NCI-H1048 (cell line): ENCODE results near the gene MEF2A.
A peak's percentile ranks its signal among the peaks of the same experiment; 100 is the strongest.
"Not testable (repeated sequence)": the region's sequence is repeated elsewhere in the genome, so short reads cannot be mapped to it uniquely, and the experiment has no call there.

Experiments used
- DNase-seq: peaks from one replicate; lab custom pipeline; 2025; lab: John Stamatoyannopoulos, UW

MEF2A gene

DNA sequence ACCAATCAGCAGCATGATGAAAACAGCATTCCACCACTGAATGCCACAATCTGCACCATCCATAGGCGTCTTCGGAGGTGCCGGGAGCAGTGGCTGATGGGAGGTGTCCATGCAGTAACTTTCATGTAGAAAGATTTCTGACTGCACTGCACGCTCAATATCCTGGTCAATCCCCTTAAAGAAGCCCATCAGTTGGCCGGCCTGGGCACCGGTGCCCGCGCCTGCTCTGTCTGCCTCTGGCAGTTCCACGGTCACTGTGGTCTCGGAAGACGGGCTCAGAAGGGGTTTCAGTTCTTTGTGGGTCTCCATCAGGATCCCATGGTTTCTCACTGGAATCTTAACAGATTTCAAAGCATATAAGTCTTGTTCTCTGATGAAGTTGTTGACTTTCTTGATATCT lies 163.5 kb downstream of the MEF2A start:
- no peak for DNase-seq

DNA sequence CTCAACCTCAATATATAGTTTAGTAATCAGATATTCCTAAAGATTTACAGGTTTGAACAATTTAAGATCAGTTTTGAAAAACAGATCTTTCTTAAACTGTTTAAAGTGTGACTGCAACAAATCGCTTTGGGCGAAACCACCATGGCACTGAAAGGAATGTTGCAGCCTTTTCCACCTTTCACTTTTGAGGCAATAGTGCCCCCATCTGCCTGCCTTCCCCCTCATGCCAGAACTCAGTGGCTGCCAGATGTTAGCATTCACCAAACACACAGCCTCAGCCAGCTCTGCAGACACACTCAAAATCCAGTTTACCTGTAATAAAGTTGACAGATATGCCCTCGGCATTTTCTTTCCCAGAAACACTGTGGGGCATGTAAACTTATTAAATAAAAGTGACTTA lies 164.1 kb downstream of the MEF2A start:
- DNase-seq: no peak

DNA sequence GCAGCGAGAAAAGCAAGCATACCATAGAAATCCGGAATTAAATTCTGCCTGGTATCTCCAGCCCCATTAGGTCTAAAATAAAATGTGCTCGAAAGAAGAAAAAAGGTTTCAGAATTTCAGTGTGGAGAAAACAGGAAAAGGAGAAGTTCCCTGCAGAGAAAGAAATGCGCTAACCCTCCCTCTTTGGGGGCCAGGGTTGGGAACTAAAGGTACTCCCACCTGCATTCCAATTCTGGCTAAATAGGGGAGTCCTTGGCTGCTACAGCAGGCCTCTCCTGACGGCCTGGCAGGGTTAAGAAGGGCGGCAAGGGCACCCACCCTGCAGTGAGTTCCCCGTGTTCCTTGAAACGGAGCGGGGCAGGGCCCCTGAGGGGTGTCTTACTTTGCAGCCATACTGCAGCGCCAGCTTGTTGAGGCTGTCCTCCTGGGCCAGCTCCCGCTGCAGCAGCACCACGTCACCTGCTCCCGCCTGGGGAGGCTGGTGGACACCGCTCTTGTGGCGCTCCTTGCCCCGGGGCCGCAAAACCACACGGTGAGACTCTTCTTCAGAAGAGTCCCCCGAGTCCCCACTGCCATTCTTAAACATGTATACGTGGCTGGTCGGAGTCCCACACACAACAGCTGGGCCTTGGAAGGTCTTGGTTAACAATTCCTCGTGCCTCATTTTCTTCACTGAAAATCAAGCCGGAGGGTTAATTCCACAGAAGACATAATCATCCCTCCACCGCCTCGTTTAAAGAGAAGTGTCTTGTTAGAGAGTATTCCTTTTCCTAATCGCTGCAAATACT lies 165.7 kb downstream of the MEF2A start:
- DNase-seq: no peak

DNA sequence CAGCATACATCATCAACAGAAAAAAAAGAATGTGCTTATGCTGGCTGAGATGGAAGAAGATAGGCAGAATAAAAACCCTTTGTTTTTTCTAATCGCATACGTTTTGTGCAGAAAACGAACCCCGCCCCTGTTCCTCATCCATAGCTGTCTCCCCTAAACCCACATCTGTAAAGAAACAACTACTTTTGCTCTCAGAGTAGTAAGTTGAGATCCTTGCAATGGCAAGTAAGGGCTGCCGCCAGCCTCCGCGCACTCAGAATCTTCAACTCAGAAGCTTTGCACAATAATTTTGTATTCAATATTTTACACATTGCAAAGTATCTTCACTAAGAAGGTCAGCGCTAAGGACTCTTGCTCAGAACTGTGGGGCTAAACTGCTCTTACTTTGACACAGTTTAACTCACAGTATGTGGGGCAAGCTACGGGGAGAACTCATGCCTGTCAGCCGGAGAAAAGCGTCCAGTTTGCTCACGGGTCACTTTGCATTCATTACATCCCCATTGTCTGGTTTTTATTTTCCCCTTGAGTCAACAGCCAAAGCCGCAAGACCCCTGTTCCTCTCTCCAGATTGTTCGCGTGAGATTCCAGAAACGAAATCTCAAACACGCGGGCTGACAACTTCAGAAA lies 166.5 kb downstream of the MEF2A start:
- no peak for DNase-seq

DNA sequence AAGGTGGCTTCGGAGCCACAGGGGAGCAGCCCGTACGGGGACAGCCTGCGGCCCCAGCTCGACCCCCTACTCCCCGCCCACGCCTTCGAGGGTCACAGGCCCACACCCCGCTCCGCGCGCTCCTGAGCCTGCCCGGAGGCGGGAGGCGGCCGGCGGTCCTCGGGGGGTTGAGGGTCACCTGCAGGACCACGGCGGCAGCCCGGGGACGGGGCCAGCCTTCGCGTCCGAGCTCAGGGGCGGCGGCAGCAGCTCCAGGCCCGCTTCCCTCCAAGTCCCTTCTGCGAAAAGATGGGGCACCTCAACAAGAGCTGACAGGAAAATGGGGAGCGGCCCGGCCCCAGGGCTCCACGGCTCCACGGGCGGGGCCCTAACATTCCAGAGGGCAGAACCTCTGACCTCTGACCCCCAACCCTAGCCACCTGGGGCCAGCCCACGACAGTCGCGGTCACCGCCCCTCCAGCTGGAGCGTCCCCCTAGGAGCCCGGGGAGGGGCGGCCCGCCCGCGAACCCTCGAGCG lies 167.0 kb downstream of the MEF2A start:
- no peak for DNase-seq

DNA sequence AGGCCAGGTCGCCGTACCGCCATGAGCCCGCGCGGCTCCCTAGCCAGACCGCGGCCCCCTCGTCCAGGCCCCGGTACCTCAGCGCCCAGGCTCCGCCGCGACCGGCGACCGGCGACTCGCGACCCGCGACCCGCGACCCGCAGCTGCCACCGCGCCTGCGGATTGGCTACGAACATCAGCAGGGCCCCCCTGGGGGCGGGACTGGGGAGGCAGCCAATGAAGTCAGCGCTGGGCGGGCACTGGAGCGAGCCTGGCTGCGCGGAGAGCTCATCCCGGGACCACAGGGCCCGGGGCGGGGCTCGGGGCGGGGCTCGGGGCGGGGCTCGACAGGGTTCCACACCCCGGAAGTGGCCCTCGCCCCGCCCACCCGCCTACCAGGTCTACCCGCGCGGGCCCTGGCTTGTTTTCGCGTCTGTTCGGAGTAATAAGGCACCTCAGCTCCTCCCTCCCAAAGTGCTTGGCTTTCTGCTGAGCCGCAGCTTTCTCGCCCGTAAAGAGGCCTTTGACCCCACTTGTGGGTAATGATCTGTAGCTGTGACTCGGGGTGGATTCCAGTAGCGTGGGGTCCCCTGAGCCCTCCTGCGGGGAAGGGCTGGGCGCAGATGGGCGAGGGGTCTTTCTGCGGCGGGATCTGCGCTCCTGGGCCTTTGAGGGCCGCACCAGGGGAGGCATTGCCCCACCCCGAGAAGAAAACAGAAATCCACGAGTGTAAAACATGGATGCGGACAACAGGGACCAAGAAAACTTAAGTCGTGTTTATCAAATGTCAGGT lies 167.7 kb downstream of the MEF2A start, which contains the start of gene LYSMD4:
LYSMD4 (minus strand) TSS at position 170 of the 772 bp plus-strand sequence. CDS start 1,438 bp downstream, outside the sequence.
- peak; percentile 83 for DNase-seq

DNA sequence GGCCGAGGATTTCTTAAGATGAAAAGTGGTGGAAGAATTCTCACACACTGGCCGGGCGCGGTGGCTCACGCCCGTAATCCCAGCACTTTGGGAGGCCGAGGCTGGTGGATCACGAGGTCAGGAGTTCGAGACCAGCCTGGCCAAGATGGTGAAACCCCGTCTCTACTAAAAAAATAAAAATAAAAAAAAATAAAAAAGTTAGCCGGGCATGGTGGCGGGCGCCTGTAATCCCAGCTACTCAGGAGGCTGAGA lies 168.2 kb downstream of the MEF2A start:
- not testable (repeated sequence) for DNase-seq

DNA sequence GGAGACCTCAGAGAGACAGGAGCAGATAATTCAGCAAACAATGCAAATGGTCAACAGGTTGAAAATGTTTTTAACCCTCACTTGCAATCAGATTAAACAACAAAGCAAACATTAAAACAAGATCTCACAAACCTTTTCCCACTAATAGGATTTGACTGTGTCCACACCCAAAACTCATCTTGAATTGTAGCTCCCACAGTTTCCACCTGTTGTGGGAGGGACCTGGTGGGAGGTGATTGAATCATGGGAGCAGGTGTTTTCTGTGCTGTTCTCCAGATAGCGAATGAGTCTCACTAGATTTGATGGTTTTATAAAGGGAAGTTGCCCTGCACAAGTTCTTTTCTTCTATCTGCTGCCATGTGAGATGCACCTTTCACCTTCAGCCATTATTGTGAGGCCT lies 168.8 kb downstream of the MEF2A start:
- no peak for DNase-seq

DNA sequence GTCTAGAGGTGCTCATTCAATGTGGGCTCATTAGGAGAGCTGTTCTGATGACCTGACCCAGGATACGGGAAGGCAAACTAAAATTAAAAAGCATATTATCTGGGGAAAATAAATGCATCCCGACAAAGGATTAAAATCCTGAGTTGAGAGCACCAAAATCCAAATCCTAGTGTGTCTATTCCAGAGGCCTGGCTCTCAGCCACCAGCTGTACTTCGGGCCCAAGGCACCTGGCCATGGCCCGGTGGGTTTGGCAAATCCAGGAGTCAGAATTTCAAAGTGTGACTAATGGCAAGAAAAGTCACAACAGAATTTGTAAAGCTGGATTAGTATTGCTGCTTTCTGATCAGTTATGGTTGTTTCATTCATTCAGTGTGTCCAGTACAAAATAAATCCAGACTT lies 170.1 kb downstream of the MEF2A start:
- no peak for DNase-seq

DNA sequence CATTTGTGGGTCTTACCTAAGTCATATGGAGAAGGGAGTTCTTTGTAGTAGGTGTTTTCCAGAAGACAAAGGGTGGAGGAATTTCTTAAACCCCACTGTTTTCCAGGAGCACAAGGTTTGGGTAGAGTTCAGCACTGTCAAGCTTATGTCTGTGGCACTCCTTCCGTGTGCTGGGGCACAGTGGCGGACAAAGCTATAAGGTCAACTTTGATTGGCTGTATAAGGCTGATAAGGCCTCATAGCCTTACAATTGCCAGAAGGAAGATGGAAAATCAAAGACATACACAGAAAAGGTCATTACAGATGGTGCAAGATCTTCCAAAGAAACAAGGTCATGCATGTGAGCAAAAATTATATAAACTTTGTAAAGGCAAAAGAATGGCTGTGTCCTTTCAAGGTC lies 170.9 kb downstream of the MEF2A start:
- no peak for DNase-seq

DNA sequence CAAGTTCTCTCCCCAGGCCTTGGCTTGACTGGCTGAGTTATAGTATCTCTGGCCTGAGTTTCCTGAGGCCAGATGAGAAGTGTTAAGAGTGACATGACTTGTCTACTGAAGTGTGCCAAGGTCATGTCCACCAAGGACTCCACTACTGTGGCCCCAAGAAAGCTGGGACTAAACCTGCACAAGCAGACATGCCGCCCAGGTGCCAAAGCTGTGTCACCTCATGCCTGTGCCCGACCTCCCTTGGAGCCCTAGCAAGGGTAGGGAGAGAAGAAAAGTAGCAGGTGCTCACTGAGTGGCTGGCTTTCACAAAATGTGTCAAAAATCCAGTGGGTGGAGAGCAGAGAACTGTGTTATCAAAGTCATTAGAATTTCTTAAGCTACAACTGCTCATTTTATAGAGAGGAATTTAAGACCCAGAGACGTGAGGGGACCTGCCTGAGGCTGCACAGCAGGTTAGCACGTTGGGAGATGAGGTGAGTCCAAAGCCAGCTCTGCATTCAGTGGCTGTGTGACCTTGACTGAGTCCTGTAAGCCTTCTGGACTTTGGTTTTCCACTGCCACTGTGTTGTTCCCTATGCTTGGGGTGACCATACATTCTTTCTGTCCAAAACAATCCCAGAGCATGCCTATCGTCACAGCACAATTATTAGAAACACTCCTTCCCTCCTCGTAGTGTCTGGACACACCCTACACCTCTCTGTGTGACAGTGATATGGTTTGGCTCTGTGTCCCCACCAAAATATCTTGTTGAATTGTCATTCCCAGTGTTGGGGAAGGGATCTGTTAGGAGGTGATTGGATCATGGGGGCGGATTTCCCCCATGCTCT lies 172.4 kb downstream of the MEF2A start:
- no peak for DNase-seq

DNA sequence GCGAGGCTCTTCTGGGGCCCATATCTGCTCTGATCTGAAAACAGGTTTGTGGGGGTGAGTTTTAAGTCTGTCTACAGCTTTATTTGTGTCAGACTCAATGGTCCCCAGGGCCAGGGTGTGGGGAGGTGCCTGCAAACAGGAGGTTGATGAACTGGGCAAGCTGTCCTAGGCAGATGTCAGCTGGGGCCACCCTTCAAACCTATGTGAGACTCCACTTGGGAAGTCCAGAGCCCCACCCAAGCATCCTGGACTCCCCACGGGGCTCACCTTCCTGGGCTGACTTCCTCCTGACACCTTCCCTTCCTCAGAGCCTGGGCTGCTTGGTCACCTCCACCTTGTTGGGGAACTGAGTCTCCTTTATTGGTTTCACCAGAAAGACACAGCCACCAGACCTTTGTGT lies 176.1 kb downstream of the MEF2A start:
- no peak for DNase-seq

DNA sequence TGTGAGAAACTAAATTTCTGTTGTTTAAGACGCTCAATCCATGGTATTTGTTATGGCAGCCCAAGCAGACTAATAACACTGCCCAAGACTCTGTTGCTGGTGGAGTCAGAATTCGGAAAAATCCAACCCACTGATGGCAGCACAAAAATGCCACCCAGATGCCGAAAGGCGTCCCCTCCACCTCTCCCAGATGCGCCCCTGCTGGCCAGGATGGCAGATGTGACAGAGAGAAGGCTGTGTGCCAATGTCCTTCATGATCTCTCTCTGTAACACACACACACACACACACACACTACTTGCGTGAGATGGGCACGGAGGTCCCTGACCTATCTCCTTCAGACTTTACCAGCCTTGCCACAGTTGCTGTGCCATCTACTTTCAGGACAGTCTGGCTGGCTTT lies 178.4 kb downstream of the MEF2A start:
- DNase-seq: no peak

DNA sequence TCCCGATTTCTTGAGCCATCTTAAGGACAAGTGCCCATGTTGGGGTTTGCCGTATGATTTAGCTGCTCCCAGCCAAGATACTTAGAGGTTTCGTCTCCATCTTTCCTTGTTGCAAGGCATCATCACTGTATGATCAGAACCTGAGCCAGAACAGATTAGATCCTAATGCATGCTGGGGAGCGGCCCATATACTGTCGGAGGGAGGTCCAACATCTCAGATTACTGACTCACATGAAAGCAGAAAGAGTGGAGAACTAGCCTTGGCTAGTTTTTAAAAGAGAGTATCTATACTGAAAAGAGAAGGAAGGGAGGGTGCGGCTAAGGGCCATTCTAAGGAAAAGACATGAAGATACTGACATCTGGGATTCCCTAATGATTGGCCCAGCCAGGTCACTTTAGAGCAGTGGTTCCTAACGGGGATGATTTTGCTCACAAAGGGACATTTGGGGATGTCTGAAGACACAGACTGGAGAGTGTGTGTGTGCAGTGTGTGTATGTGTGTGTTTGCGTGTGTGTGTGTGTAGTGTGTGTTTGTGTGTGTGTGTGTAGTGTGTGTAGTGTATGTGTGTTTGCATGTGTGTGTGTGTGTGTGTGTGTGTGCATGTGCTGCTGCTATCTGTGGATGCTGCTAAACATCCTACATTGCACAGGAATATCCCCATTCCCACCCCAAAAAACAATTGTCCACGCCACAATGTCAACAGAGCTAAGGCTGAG lies 179.7 kb downstream of the MEF2A start:
- no peak for DNase-seq

DNA sequence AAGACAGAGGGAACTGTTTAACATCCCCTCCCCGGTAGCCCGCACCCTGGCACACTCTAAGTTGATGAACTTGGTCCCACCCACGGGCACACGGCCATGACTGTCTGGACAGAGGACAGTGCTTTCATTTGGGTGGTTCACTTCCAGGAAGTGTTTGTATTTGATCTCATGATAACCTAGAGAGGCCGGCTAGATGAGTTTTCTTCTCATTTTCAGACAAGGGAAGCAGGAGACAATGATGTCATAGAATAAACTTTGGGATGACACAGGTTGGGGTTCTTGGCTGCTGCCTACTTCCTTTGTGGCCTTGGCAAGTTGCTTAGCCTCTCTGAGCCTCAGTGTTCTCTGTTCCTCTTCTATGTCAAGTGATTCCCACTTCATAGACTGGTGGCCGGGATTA lies 183.6 kb downstream of the MEF2A start:
- no peak for DNase-seq

DNA sequence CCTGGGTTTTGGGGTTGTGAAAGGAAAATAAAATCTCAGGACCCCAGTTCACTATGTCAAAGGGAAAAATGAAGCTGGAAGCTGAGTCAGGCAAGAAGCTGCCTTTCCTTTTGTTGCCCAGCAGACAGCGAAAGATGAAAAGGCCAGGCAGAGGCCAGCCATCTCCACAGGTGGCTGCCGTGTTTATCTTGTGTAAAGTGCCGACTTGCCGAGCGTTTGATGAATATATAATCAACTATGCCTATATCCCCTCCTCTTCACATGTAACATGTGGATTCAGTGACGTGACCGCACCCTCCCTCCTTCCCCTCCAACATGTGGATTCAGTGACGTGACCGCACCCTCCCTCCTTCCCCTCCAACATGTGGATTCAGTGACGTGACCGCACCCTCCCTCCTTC lies 184.5 kb downstream of the MEF2A start:
- DNase-seq: not testable (repeated sequence)

DNA sequence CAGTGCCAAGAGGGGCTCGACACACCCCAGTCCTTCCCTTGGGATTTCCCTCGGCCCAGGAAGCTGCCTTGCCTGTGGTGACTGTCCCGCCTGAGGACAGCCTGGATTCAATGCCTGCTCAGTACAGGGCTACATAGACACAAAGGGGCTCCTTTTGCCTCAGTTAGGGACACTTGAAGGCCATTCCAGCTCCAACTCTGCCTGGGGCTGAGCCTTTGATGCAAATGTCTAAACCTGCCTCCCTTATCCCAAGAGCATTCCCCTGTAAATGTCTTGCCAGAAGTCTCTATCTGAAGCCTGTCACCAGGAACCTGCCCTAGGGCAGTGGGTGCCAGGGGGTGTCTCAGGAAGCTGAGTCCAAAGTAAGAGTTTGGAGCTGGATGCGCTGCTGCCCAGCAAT lies 186.8 kb downstream of the MEF2A start:
- no peak for DNase-seq

DNA sequence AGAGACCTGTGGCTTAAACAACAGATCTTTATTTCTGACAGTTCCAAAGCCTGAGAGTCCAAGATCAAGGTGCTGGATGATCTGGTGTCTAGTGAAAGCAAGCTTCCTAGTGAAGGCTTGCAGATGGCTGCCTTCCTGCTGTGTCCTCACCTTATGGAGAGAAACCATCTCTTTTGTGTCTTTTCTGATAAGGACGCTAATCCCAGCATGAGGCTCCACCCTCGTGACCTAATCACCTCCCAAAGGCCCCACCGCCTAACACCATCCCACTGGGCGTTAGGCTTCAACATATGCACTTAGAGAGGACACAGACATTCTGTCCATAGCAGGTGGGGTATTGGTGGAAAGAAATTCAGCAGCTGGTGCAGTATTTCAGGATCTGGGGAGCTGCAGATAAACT lies 187.3 kb downstream of the MEF2A start:
- DNase-seq: no peak

DNA sequence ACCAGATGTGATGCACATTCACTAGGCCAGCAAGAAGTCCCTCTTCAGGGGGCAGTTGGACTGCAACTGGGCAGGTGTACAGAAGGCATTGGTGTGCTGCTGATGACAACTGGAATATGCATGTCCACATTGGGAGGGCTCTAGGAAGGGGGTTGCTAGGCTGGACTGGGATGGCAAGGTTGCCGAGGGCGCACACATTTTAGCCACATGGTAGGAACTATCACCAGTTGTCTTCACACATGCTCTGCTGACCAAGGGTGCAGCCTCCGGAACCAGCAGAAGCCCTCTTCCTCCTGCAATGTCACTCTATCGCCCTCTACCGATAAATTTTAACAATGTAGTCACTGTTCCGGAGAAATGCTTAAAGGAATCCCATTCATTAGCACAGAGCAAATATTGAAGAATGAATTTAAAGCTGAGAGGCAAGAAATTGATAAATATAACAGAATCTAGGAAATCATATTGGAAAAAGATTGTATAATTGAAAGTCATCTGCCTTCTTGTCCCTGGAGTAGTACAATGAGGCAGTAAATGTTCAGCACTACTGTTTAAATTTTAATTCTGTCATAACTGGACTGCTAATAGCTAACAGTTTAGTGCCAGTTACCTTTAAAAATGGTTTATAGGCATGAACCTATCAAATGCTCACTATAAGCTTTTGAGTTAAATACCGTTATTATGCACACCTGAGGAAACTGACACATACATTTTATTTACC lies 190.1 kb downstream of the MEF2A start:
- DNase-seq: peak; percentile 30

DNA sequence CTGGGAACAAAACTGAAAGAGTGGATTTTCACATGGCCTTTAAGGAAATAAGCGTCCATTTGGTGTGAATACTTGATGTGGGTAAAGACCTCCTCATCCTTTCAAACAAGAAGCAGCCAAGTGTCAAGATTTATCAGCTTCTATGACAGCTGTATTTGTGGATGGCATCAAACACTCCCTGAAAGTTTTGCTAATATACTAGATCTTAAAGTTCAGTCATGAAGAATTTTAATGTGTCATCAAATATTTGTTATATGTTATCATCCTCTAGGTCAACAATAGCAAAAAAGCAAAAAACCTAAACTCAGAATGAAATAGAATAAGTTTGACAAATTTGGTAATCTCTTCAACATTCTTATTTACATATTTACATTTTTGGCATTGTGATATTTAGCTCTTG lies 196.5 kb downstream of the MEF2A start:
- no peak for DNase-seq

DNA sequence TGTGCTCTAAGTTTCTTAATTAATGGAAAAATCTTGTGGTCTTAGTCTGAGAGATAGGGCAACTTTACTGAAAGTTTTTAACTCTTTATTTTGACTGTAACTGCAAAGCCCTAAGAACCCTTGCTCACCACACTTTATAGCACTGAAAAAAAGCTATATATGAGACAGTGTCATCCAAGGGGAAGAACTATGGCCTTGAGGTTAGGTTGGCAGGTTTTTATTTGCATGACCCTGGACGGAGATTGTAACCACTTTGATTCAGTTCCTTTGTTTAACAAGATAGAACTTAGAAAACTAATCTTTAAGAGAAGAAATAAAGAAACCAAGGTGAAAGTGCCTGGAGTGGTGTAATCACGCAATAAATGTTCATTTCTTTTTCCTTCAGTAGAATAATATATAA lies 198.0 kb downstream of the MEF2A start:
- DNase-seq: no peak
